NCI-H2227 (cell line): ENCODE measurements around the gene CERK.

ENCODE experiments used
- DNase-seq: peaks from one replicate; lab custom pipeline; 2025; ENCODE audit not compliant: unreplicated experiment; lab: John Stamatoyannopoulos, UW

The CERK gene

DNA sequence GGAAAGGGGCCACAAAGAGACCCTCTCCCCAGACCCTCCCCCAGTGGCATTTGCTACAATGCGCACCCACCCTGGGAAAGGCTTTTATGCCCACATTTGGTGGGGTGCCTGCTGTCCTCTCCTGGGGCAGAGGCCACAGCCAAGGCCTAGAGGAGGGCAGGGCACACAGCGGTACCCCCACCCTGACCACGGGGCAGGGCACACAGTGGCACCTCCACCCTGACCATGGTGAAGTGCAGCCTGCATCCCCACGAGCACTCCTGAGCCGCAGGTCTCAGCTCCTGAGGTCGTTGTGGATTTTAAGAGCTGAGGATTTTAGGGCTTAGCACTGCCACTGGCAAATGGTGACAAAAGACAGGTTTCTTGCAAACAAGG, 34.1 kb downstream of the CERK start:
- DNase-seq = no peak

DNA sequence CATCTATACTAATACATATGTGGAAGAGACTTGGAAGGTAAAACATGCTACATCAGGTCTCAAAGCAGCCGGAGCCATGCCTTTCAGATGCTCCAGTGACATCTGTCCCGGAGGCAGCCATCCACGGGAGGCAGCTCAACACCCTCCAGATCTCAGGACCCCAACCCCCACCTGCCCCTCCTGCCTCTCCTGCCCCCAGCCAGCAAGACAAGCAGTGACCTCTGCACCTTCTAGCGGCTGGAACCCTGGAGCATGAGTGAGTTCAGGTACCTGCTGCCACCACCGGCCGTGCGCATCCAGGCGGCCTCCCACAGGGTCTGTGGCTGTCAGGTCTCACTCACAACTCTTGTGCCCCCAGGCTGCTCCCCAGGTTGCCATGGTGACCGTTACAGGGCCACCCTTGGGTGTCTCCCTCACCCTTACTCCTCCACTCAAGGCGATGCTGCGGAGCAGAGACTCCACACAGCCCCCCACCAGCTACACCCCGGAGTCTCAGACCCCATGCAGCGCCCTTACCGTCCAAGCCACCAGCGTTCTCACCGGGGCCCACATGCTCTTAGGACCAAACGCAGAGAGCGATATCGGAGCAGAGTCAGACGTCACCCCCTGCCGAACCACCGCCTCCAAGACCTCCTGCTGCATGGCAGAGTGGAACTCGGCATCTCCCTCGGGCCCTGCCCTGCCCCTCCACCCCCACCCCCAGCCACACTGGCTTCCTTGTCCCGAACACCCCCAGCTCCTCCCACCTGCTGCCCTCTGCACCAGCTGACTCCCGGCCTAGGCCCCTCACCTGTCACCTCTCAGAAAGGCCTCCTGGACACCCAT, 34.7 kb downstream of the CERK start:
- DNase-seq = no peak

DNA sequence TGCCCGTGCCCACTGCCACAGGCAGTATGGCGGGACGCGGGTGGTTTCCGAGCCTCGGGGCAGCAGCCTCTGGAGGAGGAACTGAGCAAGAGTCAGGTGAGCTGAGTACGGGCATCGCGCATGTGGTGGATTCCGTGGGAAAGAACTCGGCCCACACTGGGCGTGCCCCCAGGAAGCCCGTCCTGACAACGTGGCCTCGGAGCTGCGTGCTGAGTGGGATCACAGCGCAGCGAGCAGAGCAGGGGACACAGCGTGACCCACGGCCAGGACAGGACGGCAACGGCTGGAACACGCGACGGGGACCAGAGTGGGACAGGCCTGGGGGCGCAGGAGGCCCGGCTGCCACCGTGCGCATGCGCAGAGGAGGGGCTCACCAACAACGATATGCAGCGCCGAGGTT, 36.8 kb downstream of the CERK start:
- no peak for DNase-seq

DNA sequence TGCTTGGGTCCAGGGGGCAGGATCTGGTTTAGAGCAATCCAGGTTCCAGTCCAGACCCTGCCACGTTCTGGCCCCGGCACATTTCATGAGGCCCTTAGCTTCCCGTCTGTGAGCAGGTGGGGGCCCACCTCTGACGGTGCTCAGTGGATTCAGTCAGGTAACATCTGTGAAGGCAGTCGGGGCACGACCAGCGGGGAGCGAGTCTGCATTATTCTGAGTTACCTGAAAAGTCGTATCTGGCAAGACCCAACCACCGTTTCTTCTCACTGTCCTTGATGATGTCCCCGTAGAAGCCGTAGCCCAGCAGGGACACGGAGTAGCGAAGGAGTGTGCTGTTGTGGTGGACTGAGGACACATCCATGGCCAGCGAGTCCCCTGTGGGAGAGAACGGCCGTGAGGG, 39.0 kb downstream of the CERK start:
- DNase-seq = no peak

DNA sequence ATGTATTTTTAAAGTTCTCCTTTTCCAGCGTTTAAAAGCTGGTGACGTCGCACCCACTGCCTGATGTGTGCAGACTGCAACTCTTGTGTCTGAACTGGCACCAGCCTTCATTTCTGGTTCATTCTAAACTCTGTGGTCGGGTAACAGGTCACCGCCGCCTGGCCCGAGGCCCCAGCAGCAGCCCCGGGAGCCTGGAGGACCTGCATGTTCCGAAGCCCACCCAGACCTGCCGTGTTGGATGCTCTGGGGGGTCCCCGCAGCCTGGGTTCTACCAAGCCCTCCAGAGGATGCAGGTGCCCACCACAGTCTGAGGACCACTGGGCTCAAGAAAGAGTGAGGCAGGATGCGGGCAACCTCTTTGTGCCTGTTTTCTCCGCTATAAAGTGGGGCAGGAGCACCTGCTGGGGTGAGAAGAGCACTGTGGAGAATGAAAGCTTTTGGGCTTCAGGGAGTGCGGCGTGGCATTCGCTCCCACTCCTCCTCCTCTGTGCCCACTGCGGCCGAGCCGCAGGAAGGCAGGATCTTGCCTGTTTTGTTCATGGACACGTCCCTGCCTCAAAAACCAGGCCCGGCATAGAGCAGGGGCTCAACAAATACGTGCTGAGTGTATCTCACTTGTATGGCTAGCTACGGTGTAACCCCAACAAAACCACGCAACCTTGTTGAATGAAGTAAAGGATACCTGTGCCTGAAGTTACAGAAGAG, 40.1 kb downstream of the CERK start:
- no peak for DNase-seq

DNA sequence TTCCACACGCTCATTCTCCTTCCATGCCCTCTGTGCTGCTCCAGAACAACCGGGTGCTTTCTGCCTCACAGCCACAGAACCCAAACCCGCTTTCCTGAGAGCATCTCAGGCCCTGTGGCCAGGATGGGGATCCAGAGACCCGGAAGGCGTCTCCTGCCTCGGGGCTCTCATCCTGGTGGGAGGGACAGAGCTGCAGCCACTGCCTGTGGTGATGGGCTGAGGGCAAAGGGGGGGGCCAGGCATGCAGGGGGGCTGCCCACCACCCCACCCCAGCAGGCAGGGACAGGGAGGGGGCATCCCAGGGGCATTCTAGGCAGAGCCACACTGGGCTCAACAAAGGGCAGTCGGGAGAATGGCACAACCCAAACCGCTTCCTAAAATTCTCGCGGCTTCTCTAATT, 41.4 kb downstream of the CERK start:
- DNase-seq = no peak

DNA sequence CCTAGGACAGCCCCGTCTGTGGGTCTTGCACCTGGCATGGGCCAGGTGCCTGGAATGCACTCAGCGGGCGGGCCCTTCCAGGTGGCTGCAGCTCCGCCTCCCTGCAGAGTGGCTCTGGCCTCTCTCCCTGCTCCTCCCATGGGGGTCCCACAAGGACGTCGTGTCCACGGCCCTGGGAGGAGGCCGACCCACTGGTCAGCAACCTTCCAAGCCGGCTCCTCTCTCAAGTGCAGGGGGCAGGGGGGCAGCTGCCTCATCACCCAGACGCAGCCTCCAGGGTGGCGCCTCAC, 41.9 kb downstream of the CERK start:
- DNase-seq = no peak

DNA sequence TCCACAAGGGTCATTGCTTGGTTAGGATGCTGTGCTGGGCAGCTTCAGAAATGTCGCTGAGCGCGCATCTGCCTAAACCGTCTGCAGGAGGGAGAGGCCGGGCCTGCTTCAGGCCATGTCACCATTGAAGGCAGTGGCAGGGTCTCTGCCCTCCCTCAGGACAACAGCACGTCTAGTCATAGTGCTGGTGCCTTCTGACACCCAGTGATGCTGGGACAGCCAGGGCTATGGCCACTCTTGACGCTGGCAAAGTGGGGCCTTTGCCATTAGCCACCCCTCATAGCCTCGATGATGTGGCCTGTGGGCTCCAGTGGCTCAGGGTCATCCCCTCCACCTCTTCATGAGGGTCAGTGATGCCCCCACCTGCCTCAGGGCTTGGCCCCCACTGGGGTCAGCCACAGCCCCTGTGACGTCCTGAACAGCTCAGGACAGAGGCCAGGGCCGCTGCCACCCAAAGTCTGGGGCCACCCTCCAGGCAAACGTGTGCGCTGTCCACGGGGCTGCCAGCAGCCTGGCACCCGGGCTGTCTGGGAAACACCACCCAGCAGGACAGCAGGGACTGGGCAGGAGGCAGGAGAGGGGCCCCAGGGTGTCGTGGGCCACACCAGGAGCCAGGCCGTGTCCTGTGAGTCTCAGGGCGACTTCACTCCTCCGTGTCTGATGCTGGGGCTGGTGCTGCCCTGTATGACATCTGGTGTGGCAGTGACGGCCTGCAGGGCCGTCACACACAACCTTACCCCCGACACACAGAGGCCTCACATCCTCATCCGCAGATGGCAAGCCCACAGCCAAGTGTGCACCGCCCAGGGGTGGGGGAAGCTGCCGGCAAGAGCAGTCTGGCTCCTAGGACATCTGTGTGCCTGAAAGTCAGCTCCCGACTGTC, 42.5 kb downstream of the CERK start:
- DNase-seq = no peak

DNA sequence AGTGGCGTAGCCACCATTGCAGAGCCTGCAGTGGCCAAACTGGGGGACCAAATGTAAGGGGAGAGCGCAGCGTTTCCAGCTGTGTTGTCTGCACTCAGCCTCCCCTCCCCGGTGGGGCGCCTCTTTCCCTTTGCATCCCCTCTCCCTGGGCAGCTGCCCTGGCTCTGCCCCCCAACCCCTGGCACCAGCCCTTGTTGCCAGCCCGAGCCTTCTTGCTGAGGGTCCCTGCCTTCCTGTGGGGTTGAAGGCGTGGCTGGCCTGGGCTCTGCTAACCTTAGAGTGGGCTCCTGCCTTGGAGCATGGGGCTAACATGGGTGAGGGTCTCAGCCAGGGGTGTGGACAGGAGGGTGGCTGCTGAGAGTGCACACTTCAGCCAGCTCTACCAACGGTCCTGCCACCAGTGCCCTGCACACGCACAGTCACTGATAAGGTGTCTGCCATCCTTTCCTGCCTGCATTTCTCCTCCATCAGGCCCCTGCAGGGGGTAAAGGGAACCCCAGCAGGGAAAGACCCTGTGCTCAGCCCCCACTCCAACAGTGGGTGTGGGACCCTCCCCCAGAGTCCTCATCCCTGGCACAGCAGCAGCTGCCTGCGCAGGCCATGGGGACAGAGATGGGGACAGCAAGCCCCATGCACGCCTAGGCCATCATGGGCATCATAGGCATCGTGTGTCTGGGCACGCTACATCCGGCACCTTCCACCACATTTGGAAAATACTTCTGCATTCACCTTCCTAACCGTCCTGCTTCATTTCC, 43.5 kb downstream of the CERK start:
- no peak for DNase-seq

DNA sequence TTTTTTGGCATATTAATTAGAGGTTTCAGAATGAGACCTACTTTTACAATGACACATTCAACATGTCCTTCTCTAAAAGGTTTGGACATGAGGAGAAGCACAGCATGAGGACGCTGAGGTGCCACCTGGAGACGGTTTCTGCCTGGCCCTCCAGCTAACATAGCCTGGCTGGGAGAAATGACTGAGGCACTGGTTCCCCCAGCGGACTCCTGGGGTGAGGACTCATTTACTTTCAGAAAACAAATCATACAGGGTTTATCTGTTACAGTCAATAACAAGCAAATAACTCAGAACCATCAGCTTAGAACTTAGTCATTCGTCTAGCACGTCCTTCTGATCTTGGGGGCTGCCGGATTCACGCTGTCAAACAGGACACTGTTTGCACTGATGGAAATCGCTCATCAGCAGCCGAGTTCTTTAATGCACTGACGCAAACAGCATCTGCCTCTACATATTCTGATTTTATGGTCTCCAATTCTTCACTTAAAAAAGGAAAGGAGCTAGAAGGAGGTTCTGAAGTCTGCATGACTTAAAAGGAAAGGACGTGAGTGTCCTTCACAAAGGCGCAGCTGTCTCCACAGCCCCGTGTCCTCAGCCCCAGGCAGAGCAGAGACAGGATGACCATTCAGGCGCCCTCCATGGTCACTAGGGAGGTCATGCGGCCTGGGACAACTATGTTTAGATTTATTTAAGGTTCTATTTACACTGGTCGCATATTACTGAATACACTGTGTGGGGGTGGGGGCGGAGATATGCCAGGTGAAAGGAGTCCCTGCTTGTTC, 44.2 kb downstream of the CERK start:
- DNase-seq = no peak

DNA sequence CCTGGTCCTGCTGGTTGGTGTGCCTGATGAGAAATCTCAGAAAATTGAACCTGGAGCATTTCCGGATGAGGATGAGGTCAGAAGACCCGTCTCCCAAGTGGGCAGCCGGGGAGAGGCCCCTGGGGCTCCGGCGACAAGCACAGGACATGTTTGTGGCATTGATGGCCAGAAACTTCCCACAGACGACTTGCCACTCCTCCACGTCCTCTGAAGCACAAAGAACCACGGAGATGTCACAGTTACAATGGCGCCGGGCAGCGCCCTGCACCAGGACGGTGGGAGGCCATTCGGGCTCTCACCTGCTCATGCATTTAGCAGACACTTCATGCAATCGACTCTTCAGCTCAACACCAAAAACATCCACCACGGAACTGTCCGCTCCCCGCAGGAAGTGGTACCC, 46.5 kb downstream of the CERK start:
- DNase-seq = no peak

DNA sequence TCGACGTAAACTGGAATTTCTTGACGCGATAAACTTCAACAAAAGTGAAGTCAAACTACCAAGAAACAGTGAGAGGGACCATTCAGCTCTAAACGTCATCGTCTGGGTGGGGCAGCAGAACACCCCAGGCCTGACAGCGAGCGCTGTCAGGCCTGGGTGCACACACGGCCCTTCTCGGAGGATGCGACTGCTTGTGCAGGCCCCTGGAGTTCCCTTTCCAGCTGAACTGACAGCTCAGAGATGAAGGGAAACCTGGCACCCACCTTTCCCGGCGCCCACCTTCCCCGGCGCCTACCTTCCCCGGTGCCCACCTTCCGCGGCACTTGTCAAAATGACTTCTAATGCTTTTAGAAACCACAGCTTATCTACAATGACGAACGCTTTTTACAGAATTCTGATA, 47.9 kb downstream of the CERK start:
- no peak for DNase-seq

DNA sequence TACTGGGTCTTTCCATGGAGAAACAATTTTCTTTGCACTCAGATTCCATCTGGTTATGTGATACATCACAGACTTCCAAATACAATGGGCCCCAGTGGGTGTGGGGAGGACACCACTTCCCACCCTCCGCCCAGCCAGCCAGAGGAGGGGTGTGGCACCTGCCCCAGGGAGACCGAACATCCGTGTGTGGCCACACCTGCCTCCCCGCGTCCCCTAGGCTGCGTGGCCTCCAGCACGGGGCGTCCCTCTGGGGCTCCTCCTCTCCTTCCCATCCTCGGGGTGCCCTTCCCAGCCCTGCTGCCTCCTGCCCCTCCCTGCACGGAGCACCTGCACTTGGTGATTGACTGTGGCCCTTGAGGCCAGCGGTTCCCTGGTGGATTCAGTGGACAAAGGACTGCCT, 49.1 kb downstream of the CERK start:
- no peak for DNase-seq

DNA sequence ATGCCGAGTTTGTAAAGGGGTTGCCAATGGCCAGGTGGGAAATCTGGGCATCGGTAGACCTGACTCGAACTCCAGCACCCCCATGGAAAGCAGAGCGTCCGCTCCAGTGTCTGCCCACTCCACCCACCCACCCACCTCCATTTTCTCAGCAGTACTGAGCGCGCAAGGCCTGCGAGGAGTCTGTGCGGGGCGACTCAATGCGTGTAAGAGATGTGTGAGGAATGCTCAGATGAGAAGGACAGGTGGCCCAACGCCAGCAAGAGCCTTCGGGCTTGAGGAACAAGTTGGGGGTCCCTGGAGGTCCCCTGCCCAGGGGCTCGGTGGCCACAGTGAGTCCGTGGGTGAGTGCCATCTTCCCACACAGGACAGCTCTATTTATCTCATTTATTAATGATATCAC, 50.6 kb downstream of the CERK start:
- no peak for DNase-seq

DNA sequence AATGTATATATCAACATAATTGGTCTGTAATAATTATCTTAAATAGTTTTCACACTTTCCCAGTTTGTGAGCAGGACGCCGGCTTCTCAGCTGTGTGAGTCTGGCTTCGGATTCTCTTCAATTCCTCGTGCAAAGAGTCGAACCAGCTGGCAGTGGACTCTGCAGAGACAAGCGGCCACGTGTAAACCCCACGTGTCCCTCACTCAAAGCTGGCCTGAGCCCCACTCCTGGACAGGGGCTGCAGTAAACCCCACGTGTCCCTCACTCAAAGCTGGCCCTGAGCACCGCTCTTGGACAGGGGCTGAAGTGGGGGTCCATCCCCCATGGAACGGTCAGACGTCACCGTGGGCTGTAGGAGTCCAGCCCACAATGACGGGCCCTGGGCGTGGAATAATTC, 51.0 kb downstream of the CERK start:
- DNase-seq = no peak

DNA sequence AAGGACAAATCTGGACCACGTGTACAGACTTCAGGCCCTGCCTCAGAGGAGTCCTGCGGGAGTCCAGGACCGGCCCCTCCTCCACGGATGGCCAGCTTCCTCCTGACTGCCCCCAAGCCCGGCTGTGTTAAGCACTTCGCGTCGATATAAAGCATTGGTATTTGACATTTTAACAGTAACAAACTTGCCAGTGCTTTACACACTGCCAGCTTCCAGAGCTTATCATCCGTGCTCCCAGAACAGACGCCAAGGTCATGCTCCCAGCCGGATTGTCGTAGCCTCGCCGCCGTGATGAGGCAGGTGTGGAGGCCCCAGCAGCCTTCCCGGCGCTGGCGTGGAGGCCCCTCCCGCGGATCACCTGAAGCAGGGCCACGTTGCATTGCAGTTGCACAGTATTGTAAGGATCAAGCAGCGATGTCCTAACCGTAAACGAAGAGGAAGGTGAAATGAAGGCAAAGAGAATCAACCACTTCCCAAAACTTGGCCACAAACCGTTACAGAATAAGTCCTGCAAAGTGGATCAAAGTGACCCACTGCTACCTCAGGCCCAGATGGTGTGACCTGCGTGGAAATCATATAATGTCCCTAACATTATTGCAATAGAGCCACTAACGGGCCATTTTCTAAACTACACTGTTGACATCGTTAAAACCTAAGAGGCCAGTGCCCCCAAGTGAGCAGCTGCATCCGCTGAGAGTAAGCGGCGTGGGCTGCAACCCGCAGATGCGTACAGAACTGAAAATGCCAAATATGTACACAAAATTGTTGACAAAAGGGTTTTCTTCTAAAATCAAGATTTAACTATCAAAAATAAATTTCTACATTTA, 51.6 kb downstream of the CERK start:
- no peak for DNase-seq

DNA sequence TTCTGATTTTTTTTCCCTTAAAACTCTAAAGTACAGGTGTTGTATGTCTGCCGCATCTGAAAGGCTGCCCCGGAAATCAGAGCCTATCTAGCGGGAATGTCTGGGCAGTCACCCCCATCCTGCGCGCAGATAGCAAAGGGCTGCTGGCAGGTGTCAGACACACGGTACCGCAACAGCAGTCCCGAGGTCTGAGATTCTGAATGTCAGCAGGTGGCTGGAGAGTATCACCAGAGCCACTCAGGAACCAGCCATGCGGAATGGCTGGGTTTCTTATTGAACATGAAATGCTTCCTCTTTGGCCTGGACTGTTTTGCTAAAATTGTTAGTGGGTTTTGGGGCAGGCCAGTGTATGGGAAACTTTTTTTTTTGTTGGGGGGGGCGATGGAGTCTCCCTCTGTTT, 53.3 kb downstream of the CERK start:
- no peak for DNase-seq

DNA sequence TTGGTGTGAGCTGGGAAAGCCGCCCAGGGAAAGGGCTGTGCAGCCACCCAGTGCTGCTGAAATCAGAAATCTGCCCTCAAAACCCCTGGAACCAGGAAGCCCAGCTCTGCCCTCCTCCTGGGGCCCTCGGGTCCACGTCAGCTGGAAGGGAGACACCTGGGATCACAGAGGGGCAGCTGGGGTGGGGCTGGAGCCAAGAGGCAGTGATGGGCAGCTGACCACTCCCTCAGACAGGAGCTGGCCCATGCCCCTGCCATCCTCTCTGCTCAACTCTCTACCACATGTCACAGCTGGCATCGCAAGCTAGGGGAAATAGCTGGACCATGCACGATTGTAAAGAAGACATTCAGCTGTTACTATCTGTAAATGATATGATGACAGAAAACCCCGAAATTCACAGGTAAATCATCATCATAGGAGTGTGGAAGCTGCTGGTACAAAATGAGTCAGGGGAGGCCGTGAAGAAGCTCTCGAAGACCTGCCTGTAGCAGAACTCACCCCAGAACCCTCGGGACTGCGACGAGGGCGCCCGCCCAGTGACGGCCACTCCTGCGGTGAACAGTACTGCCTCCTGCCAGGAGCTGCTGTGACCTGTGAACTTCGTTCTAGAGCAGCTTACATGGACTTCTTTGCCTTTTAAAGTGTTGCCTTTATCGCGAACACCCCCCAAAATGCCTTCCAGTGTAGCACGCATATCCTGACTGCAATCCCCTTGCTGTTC, 55.9 kb downstream of the CERK start:
- no peak for DNase-seq

DNA sequence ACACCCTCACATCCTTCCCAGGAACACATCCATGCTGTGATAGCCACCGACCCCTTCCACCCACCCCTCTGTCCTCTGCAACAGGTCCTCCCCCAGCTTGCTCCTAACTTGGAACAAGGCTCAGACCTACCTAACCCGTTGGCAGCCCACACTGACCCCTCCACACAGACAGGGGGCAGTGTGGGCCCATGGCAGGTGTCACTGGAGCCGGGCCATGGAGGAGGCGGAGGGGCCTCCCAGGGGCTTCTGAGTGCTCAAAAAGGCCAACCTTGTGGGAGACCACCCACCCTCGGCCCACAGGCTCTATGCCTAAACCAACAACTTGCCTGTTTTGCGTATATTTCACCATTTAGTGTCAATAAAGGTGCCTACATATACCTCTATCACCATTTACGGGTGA, 57.0 kb downstream of the CERK start:
- DNase-seq = no peak
